Activated CD8-positive, alpha-beta memory T cell treated with anti-CD3 and anti-CD28 coated beads, Interleukin-2, amount 50 U/mL, for 4 hours (primary cell): Measurements from ENCODE around the gene RAP1GAP.

Source experiments
- DNase-seq: peaks from one replicate; pipeline ENCODE4 v3.0.0-alpha.2; 2020

The RAP1GAP gene

DNA sequence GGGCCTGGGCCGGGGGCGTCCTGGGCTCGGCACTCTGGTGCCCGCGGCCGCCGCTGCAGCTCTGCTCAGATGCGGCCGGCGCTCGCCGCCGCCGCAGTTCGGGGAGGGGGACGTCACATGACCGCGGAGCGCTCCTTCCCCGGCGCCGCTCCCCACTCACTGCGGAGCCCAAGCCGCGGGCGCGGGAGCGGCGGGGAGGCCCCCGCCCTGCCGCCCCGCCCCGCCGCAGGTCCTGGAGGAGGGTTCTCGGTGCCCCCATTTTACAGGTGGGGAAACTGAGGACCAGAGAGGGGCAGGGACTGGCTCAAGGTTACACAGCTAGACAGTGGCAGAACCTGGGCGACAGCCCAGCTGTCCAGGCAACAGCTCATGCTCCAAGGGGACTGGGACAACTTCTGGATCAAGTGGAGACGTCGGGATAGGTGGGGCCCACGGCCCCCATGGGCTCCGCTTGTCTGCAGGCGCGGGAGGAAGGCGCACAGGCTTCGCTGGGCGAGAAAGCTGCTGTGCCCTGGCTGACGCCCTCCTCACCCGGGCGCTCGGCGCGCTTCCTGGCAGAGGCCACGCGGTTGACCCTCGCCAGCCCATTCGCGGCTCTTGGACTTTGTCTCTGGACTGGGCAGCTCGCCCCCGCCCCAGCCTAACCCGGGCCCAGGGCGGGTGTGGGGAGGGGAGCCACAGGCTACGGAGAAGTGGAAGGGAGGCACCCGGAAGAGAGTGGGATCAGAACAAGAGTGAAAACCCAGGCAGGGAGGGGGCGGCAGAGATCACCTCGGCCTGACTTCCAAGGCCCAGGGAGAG is at the start of gene RAP1GAP:
Gene RAP1GAP (minus strand): TSS at position 100 of the 801 bp plus-strand sequence. CDS start 49,325 bp downstream, outside the sequence.
- no peak for DNase-seq

DNA sequence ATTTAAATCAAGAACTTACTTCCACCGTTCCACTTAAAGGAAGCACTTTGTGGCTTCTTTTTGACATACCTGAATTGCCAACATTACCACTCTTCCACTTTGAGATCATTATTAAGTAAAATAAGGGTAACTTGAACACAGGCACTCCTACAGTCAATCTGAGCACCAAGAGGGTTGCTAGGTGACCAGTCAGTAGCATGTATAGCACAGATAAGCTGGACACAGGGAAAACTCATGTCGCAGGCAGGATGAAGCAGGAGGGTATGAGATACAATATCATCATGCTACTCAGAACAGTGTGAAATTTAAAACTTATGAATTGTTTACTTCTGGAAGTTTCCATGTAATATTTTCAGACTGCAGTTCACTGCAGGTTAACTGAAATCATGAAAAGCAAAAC is 47.0 kb upstream of the RAP1GAP start:
- DNase-seq, result no peak

DNA sequence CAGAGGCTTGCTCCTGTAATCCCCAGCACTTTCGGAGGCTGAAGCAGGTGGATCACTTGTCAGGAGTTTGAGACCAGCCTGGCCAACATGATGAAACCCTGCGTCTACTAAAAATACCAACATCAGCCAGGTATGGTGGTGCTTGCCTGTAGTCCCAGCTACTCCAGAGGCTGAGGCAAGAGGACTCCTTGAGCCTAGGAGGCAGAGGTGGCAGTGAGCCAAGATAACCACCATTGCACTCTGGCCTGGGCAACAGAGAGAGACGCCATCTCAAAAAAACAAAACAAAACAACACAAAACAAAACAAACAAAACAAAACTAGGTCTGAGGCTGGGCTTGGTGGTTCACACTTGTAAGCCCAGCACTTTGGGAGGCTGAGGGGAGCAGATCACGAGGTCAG is 38.7 kb upstream of the RAP1GAP start:
- DNase-seq, result no peak

DNA sequence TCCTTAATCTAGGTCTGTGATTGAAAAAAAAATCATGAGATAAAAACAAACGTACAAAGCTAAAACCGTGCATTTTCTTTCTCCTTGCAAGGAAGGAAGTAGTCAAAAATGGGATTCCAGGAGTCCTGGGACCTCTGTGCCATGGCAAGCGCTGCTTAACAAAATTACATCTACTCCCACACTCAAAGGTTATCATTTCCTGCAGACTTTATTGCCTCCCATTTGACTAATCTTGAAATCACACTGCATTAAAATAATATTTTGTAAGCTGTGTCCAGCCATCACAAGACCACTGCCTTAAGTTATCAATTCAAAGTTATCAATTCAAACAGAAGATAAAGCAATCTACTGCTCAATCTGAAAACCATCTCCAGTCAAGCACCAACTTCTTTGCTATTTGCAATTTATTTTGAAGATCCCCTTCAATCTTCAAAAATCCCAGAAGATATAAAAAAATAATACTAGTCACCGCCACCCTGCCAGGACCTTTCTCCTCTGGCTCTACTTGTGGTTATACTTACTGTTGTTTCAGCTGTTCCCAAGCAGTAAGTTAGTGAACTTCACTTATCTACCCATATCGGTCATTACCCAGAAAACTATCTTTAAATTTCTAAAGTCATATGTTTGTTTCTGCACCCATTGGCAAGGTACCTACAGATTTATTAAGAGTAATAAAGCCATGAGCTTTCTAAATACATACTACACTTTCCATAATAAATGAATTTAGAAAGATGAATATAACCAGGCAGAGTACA is 38.1 kb upstream of the RAP1GAP start:
- DNase-seq, result no peak

DNA sequence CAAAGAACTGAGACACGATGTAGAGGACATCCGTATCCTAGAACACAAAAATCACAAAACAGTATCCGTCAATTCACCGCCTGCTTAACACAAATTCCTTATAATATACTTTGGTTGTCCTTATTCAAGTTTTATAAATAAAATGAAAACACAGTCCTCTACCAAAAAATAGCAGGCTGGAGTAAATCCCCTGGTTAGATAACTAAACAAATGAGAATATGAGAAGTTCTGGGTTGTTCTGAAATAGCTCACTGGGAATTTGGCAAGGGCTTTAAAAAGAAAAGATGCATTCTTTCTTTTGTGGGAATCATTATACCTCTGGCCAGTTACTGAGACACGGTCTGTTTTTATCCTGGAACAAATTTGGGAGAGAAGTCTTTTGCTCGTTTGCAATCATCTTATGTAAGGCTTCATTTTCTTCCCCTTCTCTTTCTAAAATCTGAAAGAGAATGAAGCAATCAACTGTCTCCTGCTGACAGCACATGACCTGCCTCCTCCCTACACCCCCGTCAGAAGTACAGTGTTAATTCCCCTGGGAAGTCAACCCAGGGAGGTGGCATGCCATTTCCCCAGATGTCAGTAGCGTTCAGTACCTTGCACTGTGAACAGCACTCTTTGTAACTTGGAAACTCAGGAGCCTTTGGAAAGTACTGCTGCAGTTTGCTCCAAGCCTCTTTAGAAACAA is 37.1 kb upstream of the RAP1GAP start:
- DNase-seq, result no peak

DNA sequence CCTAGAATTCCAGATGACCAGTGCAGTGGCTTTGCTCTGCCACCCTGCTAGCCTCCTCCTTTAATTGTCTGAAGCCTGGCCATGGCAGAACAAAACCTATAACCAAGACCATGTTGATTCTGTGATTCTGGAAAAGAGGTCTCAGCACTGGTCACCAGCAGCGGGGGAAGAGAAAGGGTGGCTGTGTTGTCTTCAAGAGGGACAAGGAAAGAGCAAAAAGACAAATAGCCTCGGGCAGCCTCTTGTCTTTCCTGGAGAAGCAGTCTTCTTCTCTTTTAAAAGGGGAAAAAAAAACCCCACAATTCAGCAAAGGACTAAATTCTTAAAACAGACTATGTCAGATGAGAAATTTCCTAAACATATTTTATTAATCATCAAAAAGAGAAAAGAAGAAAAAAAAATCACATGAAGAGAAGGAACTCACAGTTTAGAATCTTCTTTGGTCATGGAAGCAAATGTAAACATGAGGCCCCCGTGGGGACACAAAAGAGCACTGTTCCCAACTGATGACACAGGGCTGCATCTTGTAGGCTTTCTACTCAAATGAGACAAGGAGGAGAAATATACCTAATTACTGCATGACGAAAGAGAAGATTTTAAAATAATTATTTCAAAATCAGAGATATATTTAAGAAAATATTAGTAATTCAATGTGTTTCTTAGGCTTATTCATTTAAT is 36.3 kb upstream of the RAP1GAP start:
- no peak for DNase-seq

DNA sequence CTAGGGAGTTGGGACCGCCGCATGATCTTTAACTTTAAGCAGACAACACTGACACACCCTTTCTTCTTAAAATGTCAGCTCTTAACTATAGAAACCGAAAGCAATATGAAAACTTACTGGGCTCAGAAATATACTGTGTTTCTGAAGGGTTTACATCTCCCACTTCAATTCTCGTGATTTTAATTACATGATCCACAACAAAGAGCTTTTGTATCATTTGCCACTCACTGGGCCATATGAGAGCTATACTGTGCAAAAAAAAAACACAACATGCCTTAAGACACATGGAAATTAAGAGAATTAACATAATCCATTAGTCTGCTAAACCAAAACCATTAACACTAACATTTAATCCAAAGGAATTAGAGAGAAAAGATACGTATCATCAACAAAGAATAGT is 35.0 kb upstream of the RAP1GAP start:
- no peak for DNase-seq

DNA sequence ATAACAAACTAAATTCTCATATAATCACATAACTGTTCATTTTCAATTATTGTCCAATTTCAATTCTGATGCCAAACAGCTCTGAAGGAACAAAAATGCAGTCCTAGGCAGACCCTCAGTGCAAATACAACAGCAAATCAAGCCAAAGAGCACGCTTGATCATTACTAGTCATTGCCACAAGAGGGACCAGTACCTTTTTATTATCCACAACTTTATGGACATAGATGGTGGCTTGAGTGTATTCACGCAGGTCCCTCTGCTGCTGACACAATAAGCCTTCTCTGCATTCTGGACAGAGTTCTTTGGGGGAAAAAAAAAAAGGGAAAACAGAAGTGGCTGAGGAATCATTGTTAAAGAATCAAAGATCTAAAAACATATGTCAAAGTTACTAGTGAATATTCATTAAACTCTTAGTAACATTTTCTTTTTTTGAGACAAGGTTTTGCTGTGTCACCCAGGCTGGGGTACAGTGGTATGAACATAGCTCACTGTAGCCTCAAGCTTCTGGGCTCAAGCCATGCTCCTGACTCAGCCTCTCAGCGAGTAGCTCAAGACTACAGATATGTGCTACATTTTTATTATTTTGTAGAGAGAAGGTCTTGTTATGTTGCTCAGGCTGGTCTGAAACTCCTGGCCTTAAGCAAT is 34.3 kb upstream of the RAP1GAP start:
- no peak for DNase-seq

DNA sequence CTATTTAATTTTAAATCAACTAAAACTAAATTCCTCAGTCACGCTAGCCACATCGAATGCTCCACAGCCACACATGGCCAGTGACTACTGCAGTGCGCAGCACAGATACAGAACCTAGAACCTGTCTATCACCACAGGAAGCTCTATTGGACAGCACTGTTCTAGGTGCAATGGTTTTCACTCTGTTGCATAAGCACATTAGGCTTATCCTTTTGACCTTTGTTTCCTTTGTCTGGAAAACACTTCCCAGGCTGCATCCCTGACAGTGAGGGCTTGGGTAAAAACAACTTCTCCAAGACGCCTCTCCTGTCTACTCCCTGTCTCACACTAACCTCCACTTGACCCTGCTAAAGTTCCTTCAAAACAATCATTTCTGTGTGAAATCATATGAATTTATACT is 33.6 kb upstream of the RAP1GAP start:
- no peak for DNase-seq

DNA sequence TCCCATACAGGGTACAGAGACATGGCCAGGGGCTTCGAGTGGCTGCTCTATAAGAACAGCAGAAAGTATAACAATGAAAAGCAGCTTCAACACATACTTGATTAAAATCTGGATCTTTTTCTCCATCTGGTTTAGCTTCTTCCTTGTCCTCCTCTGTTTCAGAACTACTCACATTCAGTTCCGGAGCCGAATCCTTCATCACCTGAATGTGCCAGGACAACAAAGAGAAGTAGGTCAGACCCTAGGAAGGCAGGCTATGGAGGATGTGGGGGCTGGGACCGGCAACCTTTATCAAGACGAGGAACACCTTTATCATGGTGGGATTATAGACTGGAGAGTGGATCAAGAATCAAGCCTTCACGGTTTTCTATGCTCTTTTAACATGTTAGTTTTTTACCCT is 32.2 kb upstream of the RAP1GAP start:
- DNase-seq, result no peak

DNA sequence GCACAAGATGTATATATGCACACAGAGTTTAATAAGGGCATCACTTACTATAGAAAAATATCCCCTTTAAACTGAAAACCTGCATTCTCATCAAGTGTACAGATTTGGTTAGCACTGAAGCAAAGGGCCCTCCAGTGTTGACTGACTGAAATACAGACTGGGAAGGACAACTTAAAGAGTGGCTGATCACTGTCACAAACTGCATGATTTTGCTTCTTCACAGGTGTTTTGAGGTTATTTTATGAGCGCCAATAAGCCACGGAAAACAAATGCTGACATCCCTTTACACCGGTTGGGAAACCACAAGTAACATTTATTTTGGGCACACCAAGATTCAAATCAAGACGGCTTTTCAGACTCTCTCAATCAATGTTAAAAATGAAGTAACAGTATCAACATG is 30.9 kb upstream of the RAP1GAP start:
- no peak for DNase-seq

DNA sequence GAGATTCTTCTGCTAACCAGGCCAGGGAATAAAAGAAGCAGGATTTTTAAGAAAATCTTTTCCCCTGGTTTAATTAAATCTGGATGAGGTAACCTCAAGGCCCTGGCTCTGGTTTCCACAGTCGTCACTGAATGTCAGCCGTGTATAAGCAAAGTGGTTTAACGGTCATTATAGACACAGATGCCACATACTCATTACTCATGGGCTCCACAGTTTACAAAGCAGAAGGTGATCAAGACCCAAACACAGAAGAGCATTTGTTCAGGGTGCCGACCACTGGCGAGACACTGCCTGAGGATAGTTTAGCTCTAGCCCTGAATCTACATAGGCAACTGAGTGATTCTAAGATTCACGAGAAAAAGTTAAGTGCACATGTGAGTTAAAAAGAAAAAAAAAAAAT is 27.8 kb upstream of the RAP1GAP start:
- DNase-seq, result no peak

DNA sequence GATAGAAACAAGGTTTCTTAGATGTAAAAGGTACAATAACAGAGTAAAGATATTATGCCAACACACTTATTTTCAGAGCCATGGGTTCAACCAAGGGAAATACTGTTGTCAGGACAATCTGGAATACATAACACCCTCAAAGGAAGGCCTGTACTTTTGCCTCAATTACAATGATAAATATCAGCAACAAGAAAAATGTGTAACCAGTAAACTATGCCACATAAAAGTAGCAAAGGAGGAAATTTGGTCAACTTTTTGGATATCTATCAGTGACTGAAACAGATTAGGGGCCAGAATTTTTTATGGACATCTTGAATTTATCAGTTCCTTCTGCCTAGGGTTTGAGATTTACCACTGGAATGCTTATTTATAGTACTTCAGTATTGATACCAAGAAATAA is 24.6 kb upstream of the RAP1GAP start:
- no peak for DNase-seq

DNA sequence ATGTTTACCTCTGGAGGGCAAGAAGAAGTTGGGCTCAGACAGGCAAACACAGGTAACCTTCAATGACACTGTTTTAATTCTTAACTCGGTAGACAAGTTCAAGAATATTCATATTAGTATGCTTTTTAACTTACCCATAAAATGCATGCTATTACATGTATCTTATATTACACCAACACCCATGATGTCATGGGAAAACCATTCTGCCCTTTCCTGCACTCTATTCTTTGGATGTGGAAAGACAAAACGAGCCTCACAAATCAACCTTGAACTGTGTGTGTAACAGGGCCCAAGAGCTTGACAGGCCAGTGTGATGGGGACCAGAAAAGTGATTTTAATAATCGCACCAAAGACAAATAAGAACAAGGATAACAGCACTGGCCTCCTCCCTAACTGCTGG is 22.6 kb upstream of the RAP1GAP start:
- no peak for DNase-seq

DNA sequence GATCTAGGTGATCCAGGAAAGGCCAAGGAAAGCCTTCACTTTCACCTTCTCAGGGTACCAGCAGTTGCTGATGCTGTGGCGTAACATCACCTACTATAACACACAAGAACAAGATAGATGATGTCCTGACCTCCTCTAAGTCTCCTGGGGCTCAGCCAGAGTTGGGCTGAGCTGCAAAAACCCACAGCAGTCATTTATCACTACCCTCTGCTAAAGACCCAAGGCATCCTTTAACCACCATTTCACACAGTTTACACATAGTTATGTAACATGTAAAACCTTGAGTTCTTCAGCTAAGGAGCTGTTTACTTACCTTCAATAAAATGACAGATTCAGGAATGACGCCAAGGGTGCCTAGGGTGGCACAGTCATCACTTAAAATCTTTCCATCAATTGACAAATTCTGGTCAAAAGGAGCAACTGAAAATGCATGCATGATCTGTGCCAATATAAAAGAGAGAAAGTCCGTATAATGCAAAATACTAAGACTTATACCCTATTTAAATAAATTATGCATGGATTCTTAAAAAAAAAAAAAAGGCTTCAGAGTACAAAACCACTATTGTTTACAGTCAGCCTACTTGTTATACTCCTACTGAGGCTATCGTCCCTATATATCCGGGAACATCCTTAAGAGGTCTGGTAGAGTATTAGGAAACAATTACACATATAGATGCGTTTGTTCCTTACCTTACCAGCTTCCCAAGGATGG is 20.7 kb upstream of the RAP1GAP start:
- no peak for DNase-seq

DNA sequence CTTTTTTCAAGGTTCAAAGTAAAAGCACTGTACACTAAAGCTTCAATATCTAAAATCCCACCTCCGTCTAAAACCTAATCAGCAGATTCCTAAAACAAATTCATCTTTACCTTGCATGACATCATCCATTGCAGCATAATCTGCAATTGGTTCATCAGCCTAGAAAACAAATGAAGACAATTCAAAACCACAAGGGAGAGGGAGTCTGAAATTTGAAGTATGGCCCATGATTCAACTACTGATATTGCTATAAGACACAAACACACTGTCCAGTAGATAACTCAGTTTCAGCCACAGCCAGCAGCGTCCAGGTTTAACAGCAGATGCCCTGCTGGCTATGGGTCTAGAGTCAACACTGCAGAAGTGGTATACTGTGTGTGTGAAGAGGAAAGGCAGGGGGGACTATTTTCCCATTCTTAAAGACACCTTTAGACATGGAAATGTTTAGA is 17.9 kb upstream of the RAP1GAP start:
- no peak for DNase-seq

DNA sequence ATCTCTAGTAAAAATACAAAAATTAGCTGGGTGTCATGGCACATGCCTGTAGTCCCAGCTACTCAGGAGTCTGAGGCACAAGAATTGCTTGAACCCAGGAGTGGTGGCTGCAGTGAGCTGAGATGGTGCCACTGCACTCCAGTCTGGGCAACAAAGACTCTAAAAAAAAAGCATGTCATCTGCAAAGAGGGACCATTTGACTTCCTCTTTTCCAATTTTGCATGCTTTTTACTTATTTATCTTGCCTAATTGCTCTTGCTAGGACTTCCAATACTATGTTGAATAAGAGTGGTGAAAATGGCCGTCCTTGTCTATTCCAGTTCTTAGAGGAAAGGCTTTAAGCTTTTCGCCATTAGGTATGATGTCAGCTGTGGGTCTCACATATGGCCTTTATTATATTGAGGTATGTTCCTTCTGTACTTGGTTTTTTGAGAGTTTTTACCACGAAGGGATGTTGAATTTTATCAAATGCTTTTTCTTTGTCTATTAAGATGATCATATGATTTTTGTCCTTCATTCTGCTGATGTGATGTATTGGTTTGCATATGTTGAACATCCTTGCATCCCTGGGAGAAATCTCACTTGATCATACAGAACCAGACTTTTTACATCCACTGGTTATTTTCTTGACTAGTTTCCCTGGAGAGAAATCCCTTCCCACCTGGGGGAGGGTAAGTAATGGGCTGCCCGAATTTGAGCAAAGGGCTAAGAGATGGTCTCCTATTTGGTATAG is 17.0 kb upstream of the RAP1GAP start:
- no peak for DNase-seq

DNA sequence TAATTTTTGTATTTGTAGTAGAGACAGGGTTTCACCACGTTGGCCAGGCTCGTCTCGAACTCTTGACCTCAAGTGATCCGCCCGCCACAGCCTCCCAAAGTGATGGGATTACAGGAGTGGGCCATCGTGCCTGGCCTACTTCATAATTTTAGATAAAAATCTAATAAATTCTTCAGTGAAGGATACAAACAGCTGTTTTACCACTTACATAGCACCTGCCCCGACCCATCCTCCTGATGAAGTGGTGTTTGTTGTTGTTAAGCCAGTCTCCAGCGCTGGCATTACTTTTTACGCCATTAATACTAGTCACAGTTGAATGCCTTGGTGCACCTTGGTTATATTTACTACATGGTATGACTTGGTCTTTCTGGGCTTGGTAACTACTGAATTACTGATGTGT is 12.3 kb upstream of the RAP1GAP start:
- DNase-seq, result no peak

DNA sequence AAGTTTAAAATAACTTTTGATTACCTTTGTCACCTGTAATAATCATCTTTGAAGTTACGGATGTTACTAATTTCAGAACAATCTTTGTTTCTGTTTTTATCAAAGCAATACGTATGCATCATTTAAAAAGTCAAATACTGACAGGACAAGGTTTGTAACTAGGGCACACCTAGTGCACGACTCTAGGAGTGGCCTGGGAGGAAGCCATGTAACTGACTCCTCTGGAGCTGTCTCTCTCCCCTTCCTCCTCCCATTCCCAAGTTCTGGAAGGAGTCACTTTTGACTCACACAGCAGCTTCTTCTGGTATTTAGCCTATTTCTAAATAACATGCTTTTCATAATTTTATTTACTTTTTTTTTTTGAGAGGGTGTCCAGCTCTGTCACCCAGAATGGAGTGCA is 11.8 kb upstream of the RAP1GAP start:
- DNase-seq, result no peak

DNA sequence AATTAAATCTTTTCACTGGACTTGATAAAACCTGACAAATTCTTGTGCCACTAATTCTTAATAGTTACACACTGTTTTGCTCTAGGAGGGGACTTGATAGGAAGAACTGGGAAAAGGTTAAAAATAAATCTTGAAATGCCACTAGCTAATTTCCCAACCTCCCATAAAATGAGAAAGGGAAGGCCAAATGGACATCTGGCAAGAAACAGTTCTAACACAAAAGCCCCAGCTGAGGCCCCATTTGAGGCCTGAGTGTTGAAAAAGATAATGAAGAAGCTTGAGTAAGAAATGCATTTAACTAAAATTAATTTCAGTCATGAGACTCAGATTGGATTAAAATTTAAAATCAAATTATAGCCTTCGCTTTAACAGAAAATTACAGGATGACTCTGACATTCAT is 11.2 kb upstream of the RAP1GAP start:
- no peak for DNase-seq

DNA sequence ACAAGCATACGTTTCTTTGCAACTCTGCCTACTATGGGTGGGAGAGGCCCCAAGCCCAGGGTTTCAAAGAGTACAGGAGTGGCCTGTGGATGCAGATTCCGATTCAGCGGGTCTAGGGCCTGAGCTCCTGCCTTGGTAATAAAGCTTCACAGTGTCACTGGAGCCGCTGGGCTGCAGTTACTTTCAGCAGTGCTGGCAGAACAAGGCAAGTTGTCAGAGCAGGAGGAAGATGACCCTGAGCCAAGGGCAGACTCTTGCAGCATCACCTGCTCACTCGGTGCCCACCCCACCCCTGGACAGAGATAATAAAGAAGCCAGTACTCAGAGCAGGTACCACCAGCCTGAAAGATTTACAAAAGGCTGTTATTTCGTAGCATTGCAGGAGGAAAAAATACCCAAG is 8.0 kb upstream of the RAP1GAP start:
- DNase-seq, result no peak
